Left lobe of liver (tissue), 2 donors: Measurements from ENCODE around the gene PARD3. TPM values are rescaled to one million over a fixed set of nuclear protein-coding genes. Genes with fewer than 3 reads are reported as not detected.
"Not testable (repeated sequence)": the region's sequence is repeated elsewhere in the genome, so short reads cannot be mapped to it uniquely, and the experiment has no call there.

Experiments
- ATAC-seq: fragments of 200-7000 bp; cut with Tn5 transposase; one replicate; pipeline ENCODE4 v1.9.1; 2020; ENCODE audit warnings: mild to moderate bottlenecking, moderate library complexity
- DNase-seq: peaks from one replicate; pipeline ENCODE4 v3.0.0-alpha.2; 2020; ENCODE audit warnings: low spot score
- total RNA-seq: library from RNA; stranded (reverse); gene quantifications from one replicate; pipeline ENCODE4 v1.2.1, GENCODE V29; 2021
- donor health status: DM: no; HTN: no; CAD: no; lungs with moderate emphysema.
- donor health status: DM: no; HTN: yes; CAD: no.

The PARD3 gene
- total RNA-seq, 1 donor from 2014 or later: 19.1 TPM

DNA sequence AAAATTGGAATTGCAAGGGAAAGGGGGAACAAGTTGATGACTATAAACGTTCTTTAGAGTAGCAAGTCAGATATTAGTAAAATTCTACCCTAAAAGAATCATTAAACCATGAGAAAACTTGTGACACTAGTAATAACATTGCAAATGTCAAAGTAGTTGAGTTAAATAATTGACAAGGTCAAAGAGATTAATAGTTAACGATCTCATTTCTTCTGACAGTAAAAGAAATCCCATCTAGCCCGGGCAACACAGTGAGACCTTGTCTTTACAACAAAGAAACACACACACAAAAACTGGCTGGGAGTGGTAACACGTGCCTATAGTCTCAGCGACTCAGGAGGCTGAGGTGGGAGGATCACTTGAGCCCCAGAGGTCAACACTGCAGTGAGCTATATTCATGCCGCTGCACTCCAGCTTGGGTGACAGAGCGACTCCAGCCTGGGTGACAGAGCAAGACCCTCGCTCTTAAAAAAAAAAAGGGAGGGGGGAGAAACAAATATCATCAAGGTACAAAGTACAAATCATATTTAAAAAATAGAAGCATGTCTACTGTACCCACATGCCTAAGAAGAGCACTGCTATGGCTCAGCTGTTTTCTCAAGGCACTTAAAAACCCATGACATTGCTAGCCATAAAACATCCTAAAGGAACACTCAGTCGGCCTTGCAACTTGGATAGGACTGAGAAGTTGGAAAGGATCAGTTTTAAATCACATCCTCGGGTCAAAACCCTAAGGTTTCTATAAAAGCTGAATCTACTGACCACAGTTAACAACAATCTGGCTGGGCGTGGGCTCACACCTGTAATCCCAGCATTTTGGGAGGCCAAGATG, 401.1 kb downstream of the PARD3 start:
- DNase-seq (no peak), ATAC-seq (no peak)

DNA sequence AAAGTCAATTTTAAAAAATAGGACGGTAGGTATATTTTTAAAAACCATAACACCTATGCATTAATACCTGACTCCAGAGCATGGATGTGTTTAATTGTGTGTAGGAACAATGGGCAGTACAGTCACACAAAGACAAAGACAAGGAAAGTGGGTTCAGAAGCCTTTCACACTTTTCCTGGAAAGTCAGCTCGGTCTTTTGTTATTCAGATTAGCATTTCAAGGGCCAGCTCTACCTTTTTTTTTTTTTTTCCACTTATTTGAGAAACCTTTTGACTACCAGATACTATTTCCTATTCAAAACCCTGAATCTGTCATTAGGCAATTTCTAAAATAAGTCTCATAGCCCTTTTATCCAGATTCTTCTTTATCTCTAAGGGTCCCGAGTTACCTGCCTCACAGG, 401.9 kb downstream of the PARD3 start:
- DNase-seq (no peak), ATAC-seq (no peak)

DNA sequence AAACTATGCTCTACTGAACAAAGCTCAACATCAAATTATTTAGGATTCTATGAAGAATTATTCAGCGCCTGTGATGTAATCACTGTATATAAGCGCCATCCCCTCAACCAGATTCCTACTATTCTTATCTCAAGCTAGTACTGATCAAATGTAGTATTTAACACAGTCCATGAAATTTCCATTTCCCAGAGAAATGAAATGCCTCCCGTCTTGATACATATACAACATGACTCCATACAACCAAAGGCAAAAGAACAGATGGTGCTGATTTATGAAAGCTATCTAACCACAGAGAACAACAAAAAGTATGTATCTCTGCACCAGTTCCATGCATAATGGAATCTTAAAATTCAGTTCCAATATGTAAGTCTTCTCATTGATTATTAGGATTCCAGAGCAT, 406.1 kb downstream of the PARD3 start:
- no peak for DNase-seq
- ATAC-seq: no peak

DNA sequence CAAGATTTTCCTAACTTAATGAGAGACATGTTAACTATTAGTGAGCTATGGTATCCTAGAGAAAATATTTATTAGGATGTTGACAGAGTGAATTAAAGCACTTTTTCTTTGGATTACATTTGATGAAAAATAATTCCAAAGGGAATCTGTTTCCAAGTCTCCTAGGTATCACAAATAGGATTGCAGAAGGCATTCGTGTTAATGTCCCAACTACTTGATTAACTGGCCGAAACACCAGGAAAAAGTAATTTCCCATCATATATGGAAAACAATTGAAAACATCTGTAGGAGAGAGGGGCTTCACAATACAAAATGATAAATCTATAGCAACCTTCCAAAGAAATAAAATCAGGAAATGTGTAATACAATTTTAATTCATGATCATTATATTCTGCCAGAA, 406.7 kb downstream of the PARD3 start:
- ATAC-seq (no peak), DNase-seq (no peak)

DNA sequence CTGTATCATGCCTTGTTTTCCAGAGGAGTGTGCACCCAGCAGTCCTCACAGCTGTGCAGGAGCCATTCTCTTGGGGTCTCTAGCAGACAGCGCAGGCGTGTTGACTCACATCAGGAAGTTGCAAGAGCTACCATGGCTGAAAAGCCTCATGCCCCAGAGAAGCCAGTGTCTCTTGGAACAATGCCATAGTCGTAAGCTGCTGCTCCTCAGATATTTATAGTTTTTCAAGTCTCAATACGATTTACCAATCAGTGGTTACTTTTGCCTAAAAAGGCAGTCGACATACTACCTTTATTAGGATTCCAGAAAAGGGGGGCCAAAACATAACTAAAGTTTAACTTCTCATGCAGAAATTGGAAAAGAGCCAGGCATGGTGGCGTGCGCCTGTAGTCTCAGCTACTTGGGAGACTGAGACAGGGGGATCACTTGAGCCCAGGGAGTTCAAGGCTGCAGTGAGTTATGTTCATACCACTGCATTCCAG, 407.7 kb downstream of the PARD3 start:
- ATAC-seq (no peak), DNase-seq (no peak)

DNA sequence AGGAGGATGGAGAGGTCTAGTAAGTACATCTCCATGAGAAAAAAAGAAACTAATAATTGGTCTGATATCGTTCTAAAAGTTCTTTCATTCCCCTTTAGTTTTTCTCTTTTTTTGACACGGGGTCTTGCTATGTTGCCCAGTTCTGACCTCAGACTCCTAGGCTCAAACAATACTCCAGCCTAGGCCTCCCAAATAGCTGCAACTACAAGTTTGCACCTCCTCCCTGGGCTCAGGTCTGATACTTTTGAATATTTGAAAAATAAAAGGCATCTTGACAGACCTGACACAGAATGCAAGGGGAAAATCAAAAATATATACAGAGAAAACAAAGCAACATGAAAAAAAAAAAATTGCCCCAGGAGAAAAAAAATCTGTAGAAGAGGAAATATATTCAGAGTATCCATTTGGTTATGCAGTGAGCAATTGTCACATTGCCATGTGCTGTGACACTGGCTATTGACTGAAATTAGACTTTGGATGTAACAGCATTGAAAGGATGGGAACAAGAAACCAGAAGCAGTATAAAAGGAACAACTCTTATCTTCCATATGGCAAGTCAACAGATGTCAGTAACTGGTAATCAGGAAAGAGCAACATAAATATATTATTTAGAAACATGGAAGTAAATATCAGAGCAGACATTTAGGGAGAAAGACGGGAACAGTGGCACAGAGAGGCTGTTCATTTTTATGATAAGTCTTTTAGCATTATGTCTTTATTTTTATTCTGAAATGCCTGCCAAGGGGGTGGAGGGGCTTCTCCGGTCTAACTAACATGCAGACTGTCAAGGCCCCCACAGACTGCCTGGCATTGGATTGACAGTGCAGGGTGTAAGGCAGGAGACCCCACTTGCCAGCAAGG, 408.4 kb downstream of the PARD3 start:
- no peak for ATAC-seq
- DNase-seq: no peak

DNA sequence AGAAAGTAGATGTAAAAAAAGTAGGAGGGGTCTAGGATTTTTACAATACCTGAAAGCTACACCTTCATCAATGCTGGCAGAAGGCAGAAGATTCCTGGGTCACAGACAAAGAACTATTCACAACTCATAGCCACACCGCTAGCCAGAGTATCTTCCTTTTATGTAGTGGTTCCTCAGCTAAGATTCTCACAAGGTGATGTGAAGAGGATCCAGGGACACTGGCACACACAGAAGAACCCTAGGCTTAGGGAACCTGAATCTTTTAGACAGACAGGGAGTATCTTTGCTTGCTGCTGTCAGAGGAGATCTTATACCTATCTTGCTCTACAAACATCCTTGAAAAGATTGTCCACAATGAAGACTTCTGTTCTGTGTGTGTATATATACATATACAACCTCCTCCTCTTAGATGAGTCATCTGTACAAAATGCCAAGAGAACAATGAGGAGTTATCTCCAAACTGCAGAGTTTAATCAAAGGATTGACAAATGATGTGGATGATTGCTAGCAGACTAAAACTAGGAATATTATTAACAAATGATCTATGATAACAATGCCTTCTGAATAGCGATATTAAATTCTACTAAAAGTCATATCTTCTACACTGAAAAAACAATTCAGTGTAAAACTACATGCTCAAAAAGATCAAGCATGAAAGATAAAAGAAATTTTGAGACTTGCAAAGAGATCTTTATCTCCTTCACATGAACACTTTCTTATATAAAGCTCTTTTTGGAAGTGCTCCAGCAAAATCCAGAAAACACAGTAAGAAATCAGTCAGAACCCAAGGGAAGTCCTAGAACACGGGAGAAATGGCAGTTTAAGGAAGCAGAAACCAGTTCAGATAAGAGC, 409.3 kb downstream of the PARD3 start:
- DNase-seq (no peak), ATAC-seq (no peak)

DNA sequence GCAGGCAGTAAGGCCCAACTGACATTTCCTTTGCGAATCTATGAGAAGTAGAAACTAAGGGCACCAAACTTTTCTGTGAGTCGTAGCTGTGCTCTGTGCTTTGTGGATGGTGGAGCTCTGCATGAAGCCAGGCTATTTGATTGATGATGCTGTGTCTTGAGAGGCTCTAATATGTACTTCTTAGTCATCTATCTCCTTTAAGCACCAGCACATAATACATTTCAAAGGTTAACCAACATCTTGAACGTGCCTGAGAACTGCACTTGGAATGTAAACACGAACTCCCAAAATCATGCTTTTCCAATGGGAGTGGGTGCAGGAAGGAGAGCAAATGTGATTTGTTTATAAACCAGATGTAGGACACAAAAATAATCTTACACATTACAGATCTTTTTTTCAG, 411.6 kb downstream of the PARD3 start:
- DNase-seq: no peak

DNA sequence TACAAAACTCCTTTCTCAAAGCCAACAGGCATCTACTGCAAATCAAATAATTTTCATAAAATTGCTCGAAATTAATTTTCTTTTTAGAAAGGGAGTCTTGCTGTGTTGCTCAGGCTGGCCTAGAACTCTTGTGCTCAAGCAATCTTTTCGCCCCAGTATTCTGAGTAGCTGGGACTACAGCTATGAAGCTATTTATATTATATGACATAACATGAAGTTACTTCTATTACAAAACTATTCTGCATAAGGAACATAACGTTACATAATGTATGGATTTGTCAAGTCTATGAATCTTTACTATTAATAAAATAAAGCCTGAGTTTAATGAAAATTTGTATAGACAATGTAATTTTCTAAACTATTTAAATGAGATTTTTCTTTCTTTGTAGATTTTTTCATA, 415.0 kb downstream of the PARD3 start:
- DNase-seq (no peak), ATAC-seq (no peak)

More for the DNA sequence above, 411.6 kb downstream of the PARD3 start:
- no peak for ATAC-seq

DNA sequence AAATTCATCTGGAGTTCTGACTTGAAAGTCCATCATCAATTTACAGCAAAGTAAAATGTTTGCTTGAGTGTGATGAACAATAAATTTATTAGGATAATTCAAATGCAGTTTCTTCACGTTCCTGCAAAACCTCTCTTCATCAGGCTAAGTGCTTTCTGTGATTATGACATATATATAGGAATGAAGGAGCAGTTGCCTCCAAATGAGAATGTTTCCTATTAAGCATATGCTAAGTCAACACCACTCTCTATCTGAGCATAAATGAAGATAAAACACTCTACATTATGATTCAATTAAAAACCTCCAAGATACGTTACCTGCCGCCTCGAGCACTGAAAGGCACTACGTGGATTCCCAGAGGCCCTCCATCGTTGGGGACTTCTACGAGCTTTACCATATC, 416.1 kb downstream of the PARD3 start:
- no peak for DNase-seq
- no peak for ATAC-seq

DNA sequence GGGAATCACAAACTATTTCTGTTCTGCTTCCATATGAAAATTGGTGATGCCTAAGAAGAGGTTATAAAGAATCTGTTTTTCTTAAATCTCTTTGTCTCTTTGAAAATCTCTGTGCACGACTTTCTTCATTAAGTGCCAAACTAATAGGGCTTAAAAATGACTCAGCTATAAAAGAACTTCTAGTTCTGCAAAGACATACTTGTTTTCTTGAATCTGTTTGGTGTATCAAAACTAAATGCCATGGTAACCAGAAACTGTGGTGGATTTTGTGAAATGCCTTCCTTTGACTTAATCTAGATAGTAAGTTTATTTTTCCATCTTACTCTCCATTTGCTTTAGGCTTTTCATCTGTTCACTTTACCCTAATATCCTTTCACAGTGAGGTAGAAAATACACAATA, 417.8 kb downstream of the PARD3 start:
- DNase-seq: no peak
- no peak for ATAC-seq

DNA sequence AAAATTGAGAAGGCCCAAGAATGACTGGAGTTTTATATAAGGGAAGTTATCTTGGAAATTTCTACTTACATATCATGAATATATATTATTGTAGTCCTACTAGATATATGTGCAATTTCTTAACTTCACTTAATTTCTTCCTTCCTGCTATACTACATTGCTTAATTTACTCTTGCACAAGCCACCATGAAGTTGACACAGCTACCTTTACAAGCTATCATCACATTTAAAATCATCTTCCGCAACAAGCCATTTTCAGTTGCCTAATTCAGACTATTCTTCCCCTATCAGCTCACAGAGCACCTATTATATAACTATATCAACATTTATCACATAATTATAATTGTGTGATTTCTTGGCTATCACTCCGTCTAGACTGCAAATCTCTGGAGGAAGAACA, 418.4 kb downstream of the PARD3 start:
- DNase-seq: no peak
- no peak for ATAC-seq

DNA sequence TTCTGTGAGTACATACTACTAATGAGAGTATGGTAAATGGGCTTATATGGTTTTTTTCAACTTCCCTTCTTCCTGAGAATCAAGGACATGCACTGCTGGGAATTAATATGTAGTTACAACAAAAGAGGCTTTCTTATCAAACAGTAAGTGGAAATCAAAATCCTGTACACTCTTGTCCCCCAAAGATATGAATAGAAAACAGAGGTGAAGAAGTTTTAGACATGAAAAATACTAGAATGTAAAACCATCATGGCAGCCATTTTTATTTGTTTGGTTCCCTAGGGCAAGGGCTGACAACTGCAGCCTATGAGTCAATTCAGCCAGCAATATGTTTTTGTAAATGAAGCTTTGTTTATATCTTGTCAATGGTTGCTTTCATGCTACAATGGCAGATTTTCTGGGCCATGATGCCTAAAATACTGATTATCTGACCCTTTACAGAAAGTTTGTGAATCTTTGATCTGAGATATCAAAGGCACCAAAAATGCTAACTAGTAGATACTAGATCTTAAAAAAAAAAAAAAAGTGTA, 422.4 kb downstream of the PARD3 start:
- DNase-seq (no peak), ATAC-seq (no peak)

DNA sequence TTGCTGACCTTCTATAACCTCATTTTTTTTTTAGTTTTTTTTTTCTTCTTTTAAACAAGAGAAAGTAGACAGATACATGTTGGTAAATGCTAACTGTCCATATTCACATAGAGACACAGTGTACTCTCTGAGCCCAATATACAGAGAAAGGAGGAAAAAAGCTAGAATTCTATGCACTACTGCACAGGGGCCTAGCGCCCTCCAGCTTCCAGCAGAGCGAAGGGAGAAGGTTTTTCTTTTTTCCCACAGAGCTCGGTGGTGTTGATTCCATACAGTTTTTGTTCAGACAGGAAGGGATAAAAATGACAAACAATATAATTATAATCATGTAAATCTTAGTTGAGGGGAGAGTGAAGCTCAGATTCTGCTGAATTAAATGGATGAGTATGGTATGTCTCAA, 423.9 kb downstream of the PARD3 start:
- DNase-seq, ATAC-seq: not testable (repeated sequence)

DNA sequence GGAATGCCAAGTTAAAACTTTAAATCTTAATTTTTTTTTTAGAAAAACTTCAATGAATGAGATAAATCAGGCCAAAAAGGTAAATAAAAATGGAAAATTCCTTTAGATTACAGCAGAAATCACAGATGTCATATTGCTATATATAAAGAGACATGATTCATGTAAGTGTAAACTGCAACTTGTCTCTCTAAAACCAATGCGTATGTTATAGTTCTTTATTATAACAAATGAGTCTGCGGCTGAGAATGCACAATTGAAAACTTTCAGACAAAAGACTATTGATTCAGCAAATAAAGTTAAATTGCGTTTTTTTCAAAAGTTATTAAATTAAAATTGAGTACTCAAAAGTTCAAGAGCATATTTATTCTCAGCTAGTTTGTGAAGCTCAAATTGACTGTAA, 425.3 kb downstream of the PARD3 start:
- ATAC-seq (no peak), DNase-seq (no peak)

DNA sequence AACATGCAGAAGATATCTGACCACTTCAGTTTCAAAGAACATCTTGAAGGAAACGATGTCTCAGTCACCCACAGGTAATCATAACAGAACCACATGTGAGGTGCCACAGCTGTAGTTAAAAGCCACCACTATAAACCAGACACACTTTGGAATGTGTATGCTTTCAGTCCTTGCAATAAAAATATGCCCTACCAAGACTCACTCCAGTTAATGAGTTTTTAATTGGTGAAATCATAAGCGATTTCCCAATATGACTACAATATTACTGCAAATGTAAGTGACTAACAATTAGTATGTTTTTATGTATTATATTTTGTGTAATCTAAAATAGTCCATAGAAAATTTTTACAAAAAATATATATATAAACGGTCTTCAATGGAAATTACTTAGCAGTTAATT, 428.2 kb downstream of the PARD3 start:
- ATAC-seq (no peak), DNase-seq (no peak)

DNA sequence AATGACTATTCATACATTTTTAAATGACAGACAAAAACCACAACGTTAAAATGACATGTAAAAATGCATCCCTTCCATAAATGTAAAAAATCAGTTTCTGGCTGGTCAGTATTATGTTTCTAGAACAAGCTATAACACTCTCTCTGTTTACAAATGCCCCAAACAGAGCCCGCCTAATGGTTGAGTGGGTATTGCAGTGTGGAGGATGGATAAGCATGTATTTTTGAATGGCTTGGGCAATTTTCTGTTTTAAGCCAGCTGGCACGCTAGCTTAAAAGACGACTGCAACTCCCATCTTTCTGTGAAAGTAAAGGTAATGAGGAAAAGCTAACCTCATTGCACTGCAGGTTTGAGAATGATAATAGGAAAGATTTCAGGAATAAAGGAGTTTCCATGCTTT, 430.7 kb downstream of the PARD3 start:
- no peak for ATAC-seq
- DNase-seq: no peak

DNA sequence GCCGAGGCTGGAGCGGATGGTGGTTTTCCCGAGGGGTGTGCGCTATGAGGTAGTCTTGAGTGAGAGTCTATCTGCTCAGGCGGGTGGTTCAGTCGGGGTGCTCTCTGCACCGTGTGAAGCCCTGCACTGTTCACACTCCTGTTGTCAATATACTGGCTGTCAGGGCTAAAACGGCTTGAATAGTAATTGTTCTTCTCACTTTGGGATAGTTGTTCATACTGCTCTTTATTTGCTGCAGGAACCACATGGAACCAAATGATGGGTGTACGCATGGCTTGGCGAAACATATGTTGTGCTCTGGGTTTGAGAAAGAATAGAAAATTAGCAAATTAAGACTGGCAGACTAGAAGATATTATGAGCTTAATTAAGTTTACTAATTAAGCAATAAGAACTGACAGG, 432.5 kb downstream of the PARD3 start:
- DNase-seq: no peak
- ATAC-seq: no peak

DNA sequence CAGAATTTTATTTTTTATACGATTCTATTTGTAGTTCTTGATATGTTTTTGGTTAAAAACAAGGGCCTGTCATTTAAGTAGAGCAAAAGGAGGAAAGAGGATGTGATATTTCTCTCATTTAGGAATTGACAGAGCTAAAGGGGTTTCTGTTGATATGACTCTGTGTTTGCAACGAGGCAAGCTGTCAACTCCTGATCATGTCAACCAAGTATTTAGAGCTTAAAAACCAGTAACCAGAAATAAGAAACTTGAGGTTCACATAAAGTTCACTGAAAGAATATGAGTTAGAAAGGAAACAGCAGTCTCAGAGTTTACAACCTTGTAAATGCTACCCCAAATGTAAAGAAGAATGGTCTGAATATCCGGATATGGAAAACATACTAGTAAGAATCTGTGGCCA, 434.2 kb downstream of the PARD3 start:
- DNase-seq: no peak
- ATAC-seq: no peak

DNA sequence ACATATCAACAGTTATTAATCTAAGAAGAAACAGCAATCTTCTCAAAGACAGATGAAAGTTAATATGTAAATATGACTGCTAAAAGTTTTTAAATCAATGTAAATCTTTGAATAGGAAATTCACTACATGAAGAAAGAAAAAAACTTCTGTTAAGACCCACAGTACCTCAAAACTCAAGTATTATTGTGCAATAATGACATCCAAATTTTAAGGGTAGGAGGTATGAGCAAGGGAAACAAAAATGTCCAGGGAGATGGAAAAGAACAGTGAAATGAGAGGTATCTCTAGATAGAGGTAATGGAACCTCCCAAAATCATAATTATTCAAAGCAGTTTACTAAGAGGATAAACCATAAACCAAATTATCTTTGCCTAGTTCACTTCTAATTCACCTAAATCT, 436.8 kb downstream of the PARD3 start:
- ATAC-seq (no peak), DNase-seq (no peak)

DNA sequence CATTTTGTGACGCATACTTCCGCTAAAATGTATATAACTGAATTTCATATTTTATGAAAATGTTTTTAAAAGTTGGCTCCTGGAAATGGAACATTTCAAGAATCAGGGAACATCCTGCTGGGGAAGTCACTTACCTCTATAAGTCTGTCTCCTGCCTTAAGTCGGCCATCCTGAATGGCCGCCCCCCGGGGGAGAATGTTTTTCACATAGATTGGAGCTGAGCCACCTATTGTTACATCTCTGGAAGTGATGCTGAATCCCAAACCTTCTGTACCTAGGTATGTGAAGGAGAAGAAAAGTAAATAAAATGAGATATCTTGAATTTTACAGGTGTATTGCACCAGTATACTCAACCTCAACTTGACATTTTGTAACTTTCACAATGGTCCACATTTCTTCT, 437.3 kb downstream of the PARD3 start:
- ATAC-seq (no peak), DNase-seq (no peak)
